HCT116 (cell line): Measurements from ENCODE around the gene P2RX3. TPM values are rescaled to one million over a fixed set of nuclear protein-coding genes. Genes with fewer than 3 reads are reported as not detected.

Experiments used
- ATAC-seq: fragments of 200-7000 bp; cut with Tn5 transposase; 2 replicates; pipeline ENCODE4 v1.9.1; 2020; ENCODE audit warnings: mild to moderate bottlenecking, moderate library complexity
- BruUV-seq: library from RNA; stranded (reverse); fragments of 400-500 nt; replicated peaks from 2 replicates; lab custom pipeline; 2021; lab: Mats Ljungman, UMichigan
- CTCF ChIA-PET: fragments of 300-600 bp; sonication (Branson Sonifier 250); formaldehyde crosslinking; loops from one replicate; lab custom pipeline; 2021; ENCODE audit warnings: antibody characterized with exemption; lab: Charles Lee
- POLR2A ChIA-PET: fragments of 300-600, 350-600 bp; sonication (Branson Sonifier 250); formaldehyde crosslinking; loops from one replicate; lab custom pipeline; 2021; ENCODE audit warnings: antibody characterized with exemption; lab: Charles Lee
- RAD21 ChIA-PET, 2 experiments: fragments of 300-600 bp; sonication (Branson Sonifier 250); formaldehyde crosslinking; loops; one replicate each; lab custom pipeline; 2023; ENCODE audit warnings: low total read pairs in 2 of 2; ENCODE audit not compliant: uncharacterized antibody in 2 of 2, unreplicated experiment in 2 of 2, low non-redundant PET in 1 of 2; lab: Charles Lee
- DNase-seq: peaks from one replicate; pipeline ENCODE4 v3.0.0-alpha.2; 2010; ENCODE audit warnings: low read depth, low spot score
- H2AFZ ChIP-seq: fragments of 200-600 bp; shearing (Covaris generic), sonication (generic); 2 replicates; pipeline ENCODE4 v1.6.1; 2017; ENCODE audit warnings: low read depth, mixed run types, mixed read lengths, antibody characterized with exemption, low read length; ENCODE audit not compliant: poor library complexity, severe bottlenecking
- H3K27ac ChIP-seq: 2 replicates; pipeline ENCODE4 v1.5.1; 2012; ENCODE audit warnings: low read depth, low read length
- H3K27me3 ChIP-seq: fragments of 200-600 bp; sonication (generic); 2 replicates; pipeline ENCODE4 v1.6.1; 2016; ENCODE audit warnings: mixed run types, low read length, mixed read lengths; ENCODE audit not compliant: insufficient read depth
- H3K36me3 ChIP-seq, 2 experiments: fragments of 200-500 bp in 1 of 2; fragments of 200-600 bp in 1 of 2; sonication (Bioruptor generic) in 1 of 2; sonication (generic) in 1 of 2; 2 replicates each; pipeline versions ENCODE4 v1.5.1 to v1.6.1; 2014 to 2016; ENCODE audit warnings: low read length in 2 of 2, inconsistent platforms in 1 of 2, mixed read lengths in 1 of 2, mixed run types in 1 of 2; ENCODE audit not compliant: insufficient read depth in 2 of 2, control insufficient read depth in 1 of 2
- H3K4me1 ChIP-seq, 2 experiments: fragments of 200-600 bp in 1 of 2; sonication (generic) in 1 of 2; 2 replicates each; pipeline versions ENCODE4 v1.5.1 to v1.6.1; 2012 to 2017; ENCODE audit warnings: low read length in 2 of 2, inconsistent platforms in 1 of 2, mild to moderate bottlenecking in 1 of 2, mixed read lengths in 1 of 2, mixed run types in 1 of 2, moderate library complexity in 1 of 2; ENCODE audit not compliant: insufficient read depth in 2 of 2, control insufficient read depth in 1 of 2
- H3K4me2 ChIP-seq: fragments of 200-600 bp; sonication (generic); 2 replicates; pipeline ENCODE4 v1.6.1; 2017; ENCODE audit warnings: mixed run types, low read length, mixed read lengths
- H3K4me3 ChIP-seq, 2 experiments: fragments of 200-600 bp in 1 of 2; sonication (generic) in 1 of 2; replicated peaks in 1 of 2; 2 replicates each; pipeline ENCODE4 v1.5.1; 2011 to 2016; ENCODE audit warnings: low read length in 2 of 2, control low read depth in 1 of 2, low read depth in 1 of 2, mild to moderate bottlenecking in 1 of 2, mixed read lengths in 1 of 2, mixed run types in 1 of 2
- H3K79me2 ChIP-seq: fragments of 200-600 bp; sonication (generic); 2 replicates; pipeline ENCODE4 v1.6.1; 2017; ENCODE audit warnings: mild to moderate bottlenecking, mixed run types, low read length, moderate library complexity, mixed read lengths; ENCODE audit not compliant: insufficient read depth
- H3K9ac ChIP-seq: fragments of 200-600 bp; sonication (generic); 2 replicates; pipeline ENCODE4 v1.6.1; 2016; ENCODE audit warnings: low read length, mixed read lengths
- H3K9me2 ChIP-seq: fragments of 200-600 bp; sonication (generic), shearing (Covaris generic); 2 replicates; pipeline ENCODE4 v1.6.1; 2017; ENCODE audit warnings: mixed run types, mild to moderate bottlenecking, moderate library complexity; ENCODE audit not compliant: insufficient read depth
- H3K9me3 ChIP-seq, 2 experiments: fragments of 200-500 bp in 1 of 2; fragments of 200-600 bp in 1 of 2; sonication (Bioruptor generic) in 1 of 2; sonication (generic) in 1 of 2; 2 replicates each; pipeline ENCODE4 v1.6.1; 2014 to 2017; ENCODE audit warnings: low read length in 2 of 2, mixed read lengths in 2 of 2, inconsistent platforms in 1 of 2, low read depth in 1 of 2, mild to moderate bottlenecking in 1 of 2, mixed run types in 1 of 2, moderate library complexity in 1 of 2; ENCODE audit not compliant: control insufficient read depth in 1 of 2, insufficient read depth in 1 of 2
- H4K20me1 ChIP-seq: fragments of 200-600 bp; sonication (generic), shearing (Covaris generic); 2 replicates; pipeline ENCODE4 v1.6.1; 2017; ENCODE audit warnings: mixed run types, mild to moderate bottlenecking, moderate library complexity; ENCODE audit not compliant: insufficient read depth
- ATF3 ChIP-seq: IDR thresholded peaks from 2 replicates; pipeline ENCODE4 v1.6.1; 2012
- CBX3 ChIP-seq: IDR thresholded peaks from 2 replicates; pipeline ENCODE4 v1.6.1; 2012; ENCODE audit warnings: low read depth
- CTCF ChIP-seq, 3 experiments: fragments of 200-600 bp in 1 of 3; sonication (generic) in 1 of 3; IDR thresholded peaks in 2 of 3; conservative IDR thresholded peaks in 1 of 3; 2 replicates each; pipeline ENCODE4 v1.5.1; 2012 to 2017; ENCODE audit warnings: low read depth in 2 of 3, low read length in 2 of 3, antibody characterized with exemption in 1 of 3, borderline replicate concordance in 1 of 3, control low read depth in 1 of 3, mild to moderate bottlenecking in 1 of 3, mixed read lengths in 1 of 3, mixed run types in 1 of 3, moderate library complexity in 1 of 3; ENCODE audit not compliant: insufficient read depth in 1 of 3
- EGR1 ChIP-seq: IDR thresholded peaks from 2 replicates; pipeline ENCODE4 v1.6.1; 2012; ENCODE audit warnings: low read depth
- EZH2phosphoT487 ChIP-seq: fragments of 200-600 bp; IDR thresholded peaks from 2 replicates; pipeline ENCODE4 v1.6.1; 2018; ENCODE audit warnings: antibody characterized with exemption, borderline replicate concordance
- FOSL1 ChIP-seq: IDR thresholded peaks from 2 replicates; pipeline ENCODE4 v1.6.1; 2012; ENCODE audit warnings: low read depth
- JUND ChIP-seq: IDR thresholded peaks from 2 replicates; pipeline ENCODE4 v1.6.1; 2012
- MAX ChIP-seq: IDR thresholded peaks from 2 replicates; pipeline ENCODE4 v1.6.1; 2012
- POLR2A ChIP-seq: IDR thresholded peaks from 2 replicates; pipeline ENCODE4 v1.7.0; 2011; ENCODE audit warnings: borderline replicate concordance; ENCODE audit not compliant: insufficient read depth, insufficient read length; ENCODE audit errors: extremely low read depth
- POLR2AphosphoS5 ChIP-seq: IDR thresholded peaks from 2 replicates; pipeline ENCODE4 v1.6.1; 2011; ENCODE audit warnings: mild to moderate bottlenecking, low read depth, low read length, moderate library complexity
- RAD21 ChIP-seq: IDR thresholded peaks from 2 replicates; pipeline ENCODE4 v1.6.1; 2012; ENCODE audit warnings: low read depth, mild to moderate bottlenecking
- REST ChIP-seq: IDR thresholded peaks from 2 replicates; pipeline ENCODE4 v1.6.1; 2012; ENCODE audit warnings: low read depth
- SIN3A ChIP-seq: IDR thresholded peaks from 2 replicates; pipeline ENCODE4 v1.6.1; 2012; ENCODE audit warnings: low read depth
- SP1 ChIP-seq: IDR thresholded peaks from 2 replicates; pipeline ENCODE4 v1.6.1; 2012; ENCODE audit warnings: low read depth
- TCF7L2 ChIP-seq: IDR thresholded peaks from 2 replicates; pipeline ENCODE4 v1.7.0; 2011; ENCODE audit warnings: borderline replicate concordance, inconsistent platforms; ENCODE audit not compliant: insufficient read depth, insufficient read length; ENCODE audit errors: extremely low read depth
- YY1 ChIP-seq: IDR thresholded peaks from 2 replicates; pipeline ENCODE4 v1.6.1; 2011; ENCODE audit warnings: low read length, low read depth, moderate library complexity, mild to moderate bottlenecking; ENCODE audit not compliant: insufficient replicate concordance; ENCODE audit errors: extremely low read depth
- ZBTB33 ChIP-seq: IDR thresholded peaks from 2 replicates; pipeline ENCODE4 v1.6.1; 2011; ENCODE audit warnings: mild to moderate bottlenecking, low read length, moderate library complexity; ENCODE audit not compliant: insufficient replicate concordance; ENCODE audit errors: extremely low read depth
- ZFX ChIP-seq: fragments of 450-650 bp; IDR thresholded peaks from 2 replicates; pipeline ENCODE4 v1.6.1; 2017
- ZNF274 ChIP-seq: fragments of 200-500 bp; sonication (Bioruptor generic); IDR thresholded peaks from 2 replicates; pipeline ENCODE4 v1.6.1; 2014; ENCODE audit warnings: mild to moderate bottlenecking, low read depth, low read length, inconsistent platforms
- intact Hi-C: fragments of 100-400 bp; cut with micrococcal nuclease; formaldehyde crosslinking; loops from 2 replicates; pipeline ENCODE4 v1.10.0; 2022
- total RNA-seq: library from RNA; stranded (reverse); gene quantifications from one replicate; pipeline ENCODE4 v1.2.1, GENCODE V29; 2021; ENCODE audit not compliant: unreplicated experiment

P2RX3 gene
- total RNA-seq, 1 experiment from 2014 or later, result not detected

- POLR2A ChIA-PET, result no interaction called here
- H3K79me2 ChIP-seq, result no peaks in the 10 kb centered on the region
- no peaks in the 10 kb centered on the region for H4K20me1 ChIP-seq
- no peak overlapping the region for H3K9ac ChIP-seq
- H2AFZ ChIP-seq, result no peak overlapping the region
- DNase-seq, result no peak
- H3K9me2 ChIP-seq, result no peaks in the 10 kb centered on the region
- intact Hi-C loops, result no loop called here
- H3K9me3 ChIP-seq, result no peaks in the 10 kb centered on the region
- ATAC-seq, result no peak
- TF ChIP-seq POLR2A, result no peak
- TF ChIP-seq SP1, result no peak
- no peak for TF ChIP-seq ATF3
- TF ChIP-seq EZH2phosphoT487, result no peak
- no peak for TF ChIP-seq ZNF274
- no peak for TF ChIP-seq EGR1
- TF ChIP-seq MAX, result no peak
- TF ChIP-seq POLR2AphosphoS5, result no peak
- TF ChIP-seq TCF7L2, result no peak
- TF ChIP-seq JUND, result no peak
- no peak for TF ChIP-seq CBX3
- no peak for TF ChIP-seq ZBTB33
- TF ChIP-seq REST, result no peak
- no peak for TF ChIP-seq CTCF (IDR thresholded peaks at IDR 0.05 in 2 of 3, conservative IDR thresholded peaks at IDR 0.05 in 1 of 3; ENCODE audit: borderline replicate concordance in 1 of 3, insufficient read depth in 1 of 3, low read depth in 2 of 3, low read length in 2 of 3)
- TF ChIP-seq YY1, result no peak
- TF ChIP-seq ZFX, result no peak
- TF ChIP-seq RAD21, result no peak
- TF ChIP-seq FOSL1, result no peak
- no peak for TF ChIP-seq SIN3A
- CTCF ChIA-PET, result no interaction called here
- H3K4me2 ChIP-seq, result no peak overlapping the region
- no TSS peak for BruUV-seq
- H3K4me3 ChIP-seq, result no peak overlapping the region
- peaks cover 0 to 3% of the 10 kb centered on the region in 2 experiments; a peak in 1 of 4 replicates for H3K4me1 ChIP-seq
- H3K36me3 ChIP-seq, result no peaks in the 10 kb centered on the region; a peak in 1 of 4 replicates
- no peaks in the 10 kb centered on the region for H3K27me3 ChIP-seq
- RAD21 ChIA-PET, result no interaction called here
- H3K27ac ChIP-seq, result no peak overlapping the region
Measured at GRCh38 chr11:57408771-57409170, 70.6 kb downstream of the P2RX3 start.
